ENCODE results near the gene FBXW11. TPM values are rescaled to one million over a fixed set of nuclear protein-coding genes. Genes with fewer than 3 reads are reported as not detected.

FBXW11 gene
- total and polyA plus RNA-seq, 2 of the 13 experiments (the other 11 are each of a cell fraction or from before 2014, with no cell fraction given), result 31.7 to 53.6 TPM

GRCh38 chr5:172005708-172006320, 624 bp downstream of the FBXW11 start (continued):
- TF ChIP-seq TRAFD1 (CRISPR knock-in tag; IDR thresholded peaks at IDR 0.05; ENCODE audit: borderline replicate concordance) (no peak), ETV6 (CRISPR knock-in tag; conservative IDR thresholded peaks at IDR 0.05) (no peak), RERE (CRISPR knock-in tag; IDR thresholded peaks at IDR 0.05; ENCODE audit: low read depth) (no peak), ZNF354B (CRISPR knock-in tag; IDR thresholded peaks at IDR 0.05) (no peak), PRDM15 (CRISPR knock-in tag; IDR thresholded peaks at IDR 0.05) (0 out of 2 replicates have a peak, but pooled peaks have one; percentile 8), ZMYM2 (CRISPR knock-in tag; IDR thresholded peaks at IDR 0.05) (no peak), ARID4A (CRISPR knock-in tag; IDR thresholded peaks at IDR 0.05; ENCODE audit: borderline replicate concordance) (no peak), HOMEZ (CRISPR knock-in tag; IDR thresholded peaks at IDR 0.05; ENCODE audit: low read depth) (no peak), FOXO4 (CRISPR knock-in tag; conservative IDR thresholded peaks at IDR 0.05) (no peak)

Data from HepG2 (cell line).